Panc1 (cell line): ENCODE results near the gene CST5.

ENCODE experiments used
- CTCF ChIP-seq: fragments of 450-650 bp; IDR thresholded peaks from 2 replicates; pipeline ENCODE4 v1.5.1; 2017; ENCODE audit warnings: mild to moderate bottlenecking
- POLR2AphosphoS5 ChIP-seq: IDR thresholded peaks from 2 replicates; pipeline ENCODE4 v1.6.1; 2012; ENCODE audit warnings: mild to moderate bottlenecking, low read depth, low read length, moderate library complexity
- REST ChIP-seq, 2 experiments: IDR thresholded peaks; 2 replicates each; pipeline ENCODE4 v1.6.1; 2011 to 2012; ENCODE audit warnings: low read depth in 2 of 2, control low read depth in 1 of 2, low read length in 1 of 2, mild to moderate bottlenecking in 1 of 2, moderate library complexity in 1 of 2; ENCODE audit not compliant: insufficient read depth in 1 of 2
- TCF7L2 ChIP-seq: IDR thresholded peaks from 2 replicates; pipeline ENCODE4 v1.6.1; 2011; ENCODE audit warnings: mild to moderate bottlenecking, low read depth, low read length, inconsistent platforms

- no peak for TF ChIP-seq REST (IDR thresholded peaks at IDR 0.05; ENCODE audit: insufficient read depth in 1 of 2, low read depth in 2 of 2, low read length in 1 of 2)
- no peak for TF ChIP-seq CTCF
- TF ChIP-seq TCF7L2, result no peak
- TF ChIP-seq POLR2AphosphoS5, result no peak
These were observed 12.3 kb downstream of the CST5 start for GRCh38 chr20:23867152-23867776.
